ENCODE data around the gene RNF112.

RNF112 gene

GRCh38 chr17:19375732-19376131 is 35.3 kb upstream of the RNF112 start:
- DNase-seq (ENCODE audit: low spot score), result no peak

GRCh38 chr17:19376811-19377210 is 34.2 kb upstream of the RNF112 start:
- no peak for DNase-seq (ENCODE audit: low spot score)

DNA sequence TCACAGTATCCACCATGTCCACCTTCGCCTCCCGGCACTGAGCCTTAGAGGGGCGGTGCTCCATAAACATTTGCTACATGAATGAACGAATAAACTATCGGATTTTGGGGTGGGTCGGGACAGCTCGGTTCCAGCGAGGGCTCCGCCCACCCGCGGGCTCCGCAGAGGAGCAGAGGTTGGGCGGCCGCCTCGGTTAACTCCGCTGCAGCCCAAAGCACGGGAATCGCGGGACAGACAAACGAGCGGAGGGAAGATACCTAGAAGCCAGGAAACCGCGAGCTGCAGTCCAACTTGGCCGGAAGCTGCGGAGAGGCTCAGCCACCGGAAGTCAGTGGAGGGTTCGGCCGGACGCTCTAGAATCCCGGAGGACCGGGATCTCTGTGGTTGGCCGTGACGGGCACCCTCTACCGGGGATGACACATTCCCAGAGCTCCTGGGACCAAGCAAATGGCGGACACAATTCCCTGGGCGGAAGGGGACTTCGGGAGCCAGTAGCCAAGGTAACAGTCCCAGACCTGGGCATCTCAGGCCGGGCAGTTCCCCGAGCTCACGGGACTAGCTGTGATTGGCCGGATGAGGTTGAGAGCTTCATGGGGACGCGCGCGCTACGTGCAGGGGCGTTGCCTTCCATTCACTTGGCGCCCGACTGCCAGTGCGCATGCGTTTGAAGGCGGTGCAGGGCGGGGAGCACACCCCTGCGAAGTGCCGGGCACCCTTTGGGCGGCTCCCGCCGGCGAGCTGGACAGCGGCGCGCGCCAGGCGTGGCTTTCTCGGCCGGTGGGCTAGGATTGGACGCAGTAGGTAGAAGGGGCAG is 33.2 kb upstream of the RNF112 start:
- peak; percentile 99 for DNase-seq (ENCODE audit: low spot score)

- DNase-seq (ENCODE audit: low spot score), result no peak
Measured at GRCh38 chr17:19378416-19379360, 32.3 kb upstream of the RNF112 start, which contains the start of gene MAPK7. MAPK7 (plus strand) TSS chr17:19378498; CDS start chr17:19378901, 403 bp downstream.

DNA sequence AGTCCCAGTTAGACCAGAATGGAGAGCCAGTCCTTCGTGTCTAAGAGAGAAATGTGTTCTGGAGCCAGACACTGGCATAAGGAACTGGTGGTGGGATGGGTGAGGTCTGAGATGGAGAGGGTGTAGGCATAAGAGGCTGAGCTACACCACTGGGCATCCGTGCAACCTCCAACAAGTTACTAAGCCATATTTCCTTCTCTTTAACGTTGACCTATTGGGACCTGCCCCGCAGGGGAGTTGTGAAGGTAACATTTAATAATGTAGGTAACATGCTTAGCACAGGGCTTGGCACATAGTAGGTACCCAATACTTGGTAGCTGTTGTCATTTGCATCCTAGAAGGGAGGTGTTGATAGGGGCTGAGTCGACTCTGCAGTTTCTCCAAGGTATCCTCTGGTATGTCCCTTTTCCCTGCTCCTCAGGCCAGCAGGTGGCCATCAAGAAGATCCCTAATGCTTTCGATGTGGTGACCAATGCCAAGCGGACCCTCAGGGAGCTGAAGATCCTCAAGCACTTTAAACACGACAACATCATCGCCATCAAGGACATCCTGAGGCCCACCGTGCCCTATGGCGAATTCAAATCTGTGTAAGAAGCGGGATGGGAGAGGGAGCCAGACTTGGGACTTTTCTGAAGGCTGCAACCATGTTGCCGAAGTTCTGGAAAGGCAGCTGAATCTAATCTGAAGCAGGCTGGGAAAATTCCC is 31.5 kb upstream of the RNF112 start:
- no peak for DNase-seq (ENCODE audit: low spot score)

- no peak for DNase-seq (ENCODE audit: low spot score)
Measured at GRCh38 chr17:19380481-19381301, 30.3 kb upstream of the RNF112 start.

- no peak for DNase-seq (ENCODE audit: low spot score)
Measured at GRCh38 chr17:19381361-19381740, 29.7 kb upstream of the RNF112 start.

DNA sequence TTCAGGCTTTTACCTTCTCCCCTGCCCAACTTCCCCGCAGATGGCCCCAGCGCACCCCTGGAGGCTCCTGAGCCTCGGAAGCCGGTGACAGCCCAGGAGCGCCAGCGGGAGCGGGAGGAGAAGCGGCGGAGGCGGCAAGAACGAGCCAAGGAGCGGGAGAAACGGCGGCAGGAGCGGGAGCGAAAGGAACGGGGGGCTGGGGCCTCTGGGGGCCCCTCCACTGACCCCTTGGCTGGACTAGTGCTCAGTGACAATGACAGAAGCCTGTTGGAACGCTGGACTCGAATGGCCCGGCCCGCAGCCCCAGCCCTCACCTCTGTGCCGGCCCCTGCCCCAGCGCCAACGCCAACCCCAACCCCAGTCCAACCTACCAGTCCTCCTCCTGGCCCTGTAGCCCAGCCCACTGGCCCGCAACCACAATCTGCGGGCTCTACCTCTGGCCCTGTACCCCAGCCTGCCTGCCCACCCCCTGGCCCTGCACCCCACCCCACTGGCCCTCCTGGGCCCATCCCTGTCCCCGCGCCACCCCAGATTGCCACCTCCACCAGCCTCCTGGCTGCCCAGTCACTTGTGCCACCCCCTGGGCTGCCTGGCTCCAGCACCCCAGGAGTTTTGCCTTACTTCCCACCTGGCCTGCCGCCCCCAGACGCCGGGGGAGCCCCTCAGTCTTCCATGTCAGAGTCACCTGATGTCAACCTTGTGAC is 29.1 kb upstream of the RNF112 start:
- no peak for DNase-seq (ENCODE audit: low spot score)

DNA sequence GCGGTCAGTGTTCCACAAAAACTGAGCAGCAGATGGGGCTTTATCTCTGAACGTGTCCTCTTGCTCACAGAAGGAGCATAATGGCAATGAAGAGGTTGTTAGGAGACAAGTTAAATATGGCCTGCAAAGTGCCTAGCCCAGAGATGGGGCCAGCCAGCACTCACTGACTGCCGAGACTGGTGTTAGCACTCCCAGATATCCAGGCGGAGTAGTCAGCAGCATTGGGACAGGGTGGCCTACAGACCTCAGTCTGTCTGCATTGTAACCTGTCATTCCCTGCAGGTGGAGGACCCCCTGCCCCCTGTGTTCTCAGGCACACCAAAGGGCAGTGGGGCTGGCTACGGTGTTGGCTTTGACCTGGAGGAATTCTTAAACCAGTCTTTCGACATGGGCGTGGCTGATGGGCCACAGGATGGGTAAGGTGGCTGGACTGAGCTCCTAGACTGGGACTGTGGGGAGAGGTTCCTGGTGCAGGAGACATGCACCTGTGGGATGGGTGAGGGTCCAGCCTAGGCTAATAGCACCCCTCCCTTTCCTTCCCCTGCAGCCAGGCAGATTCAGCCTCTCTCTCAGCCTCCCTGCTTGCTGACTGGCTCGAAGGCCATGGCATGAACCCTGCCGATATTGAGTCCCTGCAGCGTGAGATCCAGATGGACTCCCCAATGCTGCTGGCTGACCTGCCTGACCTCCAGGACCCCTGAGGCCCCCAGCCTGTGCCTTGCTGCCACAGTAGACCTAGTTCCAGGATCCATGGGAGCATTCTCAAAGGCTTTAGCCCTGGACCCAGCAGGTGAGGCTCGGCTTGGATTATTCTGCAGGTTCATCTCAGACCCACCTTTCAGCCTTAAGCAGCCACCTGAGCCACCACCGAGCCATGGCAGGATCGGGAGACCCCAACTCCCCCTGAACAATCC is 28.2 kb upstream of the RNF112 start:
- DNase-seq (ENCODE audit: low spot score), result no peak

GRCh38 chr17:19383681-19384470 is 27.2 kb upstream of the RNF112 start:
- DNase-seq (ENCODE audit: low spot score), result no peak

DNA sequence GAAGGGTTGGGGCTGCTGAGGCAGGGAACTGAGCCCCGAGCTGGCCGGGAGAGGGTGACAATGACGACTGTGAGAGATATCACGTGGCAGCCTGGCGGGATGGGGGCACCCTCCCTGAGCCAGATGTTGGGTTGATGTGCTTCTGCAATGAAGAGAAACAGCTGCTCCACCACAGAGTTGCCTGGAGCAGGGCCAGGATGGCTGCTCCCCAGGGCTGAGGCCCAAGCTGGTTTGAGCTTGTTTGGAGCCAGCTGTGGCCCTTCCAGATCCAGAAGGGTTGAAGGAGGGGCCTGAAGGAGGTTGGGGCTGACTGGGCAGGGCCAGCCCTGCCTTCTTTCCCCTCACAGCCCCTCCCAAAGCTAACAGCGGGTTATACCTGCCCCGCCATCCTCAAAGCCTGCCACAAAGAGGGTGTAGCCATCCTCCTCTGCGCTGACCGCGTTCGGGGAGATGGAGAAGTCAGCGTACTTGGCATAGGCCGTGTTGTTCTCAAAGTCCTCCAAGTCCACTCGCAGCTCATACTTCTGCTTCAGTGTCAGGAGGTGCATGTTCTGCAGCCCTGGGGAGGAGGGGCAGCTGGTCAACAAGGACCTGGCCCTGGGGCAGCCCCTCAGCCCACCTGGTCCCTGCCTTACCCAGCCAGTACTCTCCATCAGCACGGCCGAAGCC is 26.2 kb upstream of the RNF112 start:
- no peak for DNase-seq (ENCODE audit: low spot score)

GRCh38 chr17:19385521-19385983 is 25.5 kb upstream of the RNF112 start:
- DNase-seq (ENCODE audit: low spot score), result no peak

- DNase-seq (ENCODE audit: low spot score), result no peak
Measured at GRCh38 chr17:19386051-19386929, 24.7 kb upstream of the RNF112 start.

DNA sequence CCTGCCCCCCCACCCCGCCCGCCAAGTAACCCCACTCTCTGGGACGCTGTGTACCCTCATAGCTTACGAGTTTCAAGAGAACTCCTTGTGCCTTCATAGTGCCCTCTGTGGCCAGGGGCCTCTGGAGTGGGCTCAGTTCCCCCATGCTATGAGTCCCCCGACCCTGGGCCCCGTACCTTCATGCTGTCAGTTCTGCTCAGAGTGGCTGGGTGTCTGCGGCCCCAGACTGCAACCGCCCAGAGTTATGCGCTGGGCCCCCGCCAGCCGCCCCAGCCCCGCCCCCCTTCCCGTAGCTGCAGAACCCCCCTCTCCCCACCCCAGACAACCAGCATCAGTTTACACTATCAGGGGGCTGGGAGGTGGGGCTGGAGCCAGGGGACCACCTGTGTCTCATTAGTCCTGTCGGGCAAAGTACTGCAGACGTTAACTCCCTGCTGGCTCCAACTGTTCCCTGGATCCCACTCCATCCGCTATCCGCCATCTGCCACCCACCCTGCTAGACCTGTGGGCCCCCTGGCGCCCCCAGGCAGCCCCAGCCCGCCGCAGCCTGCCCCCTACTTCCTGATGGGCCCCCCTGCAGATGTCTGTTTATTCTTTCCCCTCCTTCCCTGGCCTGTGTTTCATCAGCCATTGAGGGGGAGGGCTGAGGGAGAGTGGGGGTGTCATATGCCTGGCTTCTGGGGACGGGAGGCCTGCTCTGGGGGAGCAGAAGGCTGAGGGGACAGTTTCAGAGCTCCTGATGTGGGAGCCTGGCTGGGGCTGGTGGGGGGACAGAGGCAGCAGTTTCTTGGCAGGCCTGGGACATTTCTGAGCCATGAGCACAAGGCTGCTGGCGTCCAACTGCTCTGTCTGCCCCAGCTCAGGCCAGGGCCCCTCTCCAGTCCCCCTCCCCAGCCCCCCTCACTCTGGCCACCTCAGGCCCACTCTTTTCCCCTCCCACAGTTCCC is 23.8 kb upstream of the RNF112 start, which contains the start of gene MFAP4:
Gene MFAP4, minus strand, starts transcription at position 217 of the 947 bp plus-strand sequence. Its CDS starts 35 bp downstream, at position 182.
- peak; percentile 72 for DNase-seq (ENCODE audit: low spot score)

DNA sequence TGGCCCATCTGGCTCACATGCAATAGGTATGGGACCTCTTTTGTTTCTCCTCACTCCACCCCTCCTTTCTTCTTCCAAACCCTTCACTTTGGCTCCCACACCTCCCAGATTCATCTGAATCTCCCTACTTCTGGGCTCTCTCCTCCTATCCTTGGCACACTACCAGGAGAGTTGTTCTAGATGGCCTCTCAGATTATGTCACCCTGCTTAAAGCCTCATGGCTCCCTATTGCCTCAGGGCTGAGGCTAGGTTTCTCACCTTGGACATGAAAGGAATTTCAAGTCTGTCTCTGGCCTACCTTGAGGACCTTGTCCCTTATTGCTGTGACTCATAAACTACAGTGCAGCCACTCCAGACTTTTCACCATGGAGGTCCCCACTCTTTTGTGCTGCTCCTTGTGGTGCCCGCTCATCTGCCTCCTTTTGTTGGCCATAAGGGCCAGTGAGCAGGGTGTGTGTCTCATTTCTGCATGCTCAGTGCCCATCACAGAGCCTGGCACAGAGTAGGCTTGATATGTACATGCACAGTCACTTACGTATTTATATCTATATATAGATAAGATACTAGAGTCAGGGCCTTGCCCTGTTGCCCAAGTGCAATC is 23.0 kb upstream of the RNF112 start:
- DNase-seq (ENCODE audit: low spot score), result no peak
